Activated CD4-positive, alpha-beta T cell treated with anti-CD3 and anti-CD28 coated beads, Interleukin-2, Interleukin-4, amounts not matched to agents 100 ng/mL and 50 ng/mL, durations not matched to agents 16 hours and 8 hours (primary cell): ENCODE results near the gene LHFPL3.
"Not testable (repeated sequence)": the region's sequence is repeated elsewhere in the genome, so short reads cannot be mapped to it uniquely, and the experiment has no call there.

ENCODE experiments used
- DNase-seq: peaks from one replicate; pipeline ENCODE4 v3.0.0-alpha.2; 2020; ENCODE audit warnings: low spot score

Gene LHFPL3

GRCh38 chr7:104695563-104695962 is 367.2 kb downstream of the LHFPL3 start:
- DNase-seq, result no peak

- no peak for DNase-seq
Measured at GRCh38 chr7:104700336-104700735, 371.9 kb downstream of the LHFPL3 start.

- not testable (repeated sequence) for DNase-seq
Measured at GRCh38 chr7:104721027-104721426, 392.6 kb downstream of the LHFPL3 start.

- no peak for DNase-seq
Measured at GRCh38 chr7:104723001-104723400, 394.6 kb downstream of the LHFPL3 start.

GRCh38 chr7:104758504-104758903 is 430.1 kb downstream of the LHFPL3 start:
- DNase-seq, result no peak

GRCh38 chr7:104761892-104762291 is 433.5 kb downstream of the LHFPL3 start:
- DNase-seq, result no peak

- DNase-seq, result no peak
Measured at GRCh38 chr7:104767113-104767512, 438.7 kb downstream of the LHFPL3 start.

GRCh38 chr7:104767826-104768536 is 439.6 kb downstream of the LHFPL3 start:
- DNase-seq, result no peak

- no peak for DNase-seq
Measured at GRCh38 chr7:104772405-104773345, 444.3 kb downstream of the LHFPL3 start.

- DNase-seq, result no peak
Measured at GRCh38 chr7:104773796-104774195, 445.4 kb downstream of the LHFPL3 start.

GRCh38 chr7:104775531-104775930 is 447.1 kb downstream of the LHFPL3 start:
- no peak for DNase-seq

GRCh38 chr7:104777301-104777800 is 448.9 kb downstream of the LHFPL3 start:
- no peak for DNase-seq

- no peak for DNase-seq
Measured at GRCh38 chr7:104779888-104780287, 451.5 kb downstream of the LHFPL3 start.

- no peak for DNase-seq
Measured at GRCh38 chr7:104784686-104785085, 456.3 kb downstream of the LHFPL3 start.

- DNase-seq, result no peak
Measured at GRCh38 chr7:104789780-104790179, 461.4 kb downstream of the LHFPL3 start.

- no peak for DNase-seq
Measured at GRCh38 chr7:104790440-104790839, 462.0 kb downstream of the LHFPL3 start.

- no peak for DNase-seq
Measured at GRCh38 chr7:104791080-104791479, 462.7 kb downstream of the LHFPL3 start.

GRCh38 chr7:104793066-104793465 is 464.7 kb downstream of the LHFPL3 start:
- DNase-seq, result no peak

- DNase-seq, result no peak
Measured at GRCh38 chr7:104794154-104794553, 465.8 kb downstream of the LHFPL3 start.

- DNase-seq, result no peak
Measured at GRCh38 chr7:104794589-104794988, 466.2 kb downstream of the LHFPL3 start.

- DNase-seq, result no peak
Measured at GRCh38 chr7:104795086-104795485, 466.7 kb downstream of the LHFPL3 start.

- DNase-seq, result no peak
Measured at GRCh38 chr7:104795616-104796398, 467.4 kb downstream of the LHFPL3 start.
